ENCODE results near the gene NELFA. TPM values are rescaled to one million over a fixed set of nuclear protein-coding genes. Genes with fewer than 3 reads are reported as not detected.
"Not testable (repeated sequence)": the region's sequence is repeated elsewhere in the genome, so short reads cannot be mapped to it uniquely, and the experiment has no call there.

Gene NELFA
- total RNA-seq, 6 donors from 2014 or later: 16.7 to 43.0 (median 27.3) TPM

GRCh38 chr4:2006367-2006766 lies 2.4 kb downstream of the NELFA start:
- Histone ChIP-seq H3K9me3 (no peaks in the 10 kb centered on the region), H3K4me1 (peaks cover 15 to 32% (median 22%) of the 10 kb centered on the region in 4 donors), H3K36me3 (peaks cover 0 to 18% (median 5%) of the 10 kb centered on the region in 4 donors), H3K27ac (no peak overlapping the region), H3K4me3 (no peak overlapping the region), H3K27me3 (no peaks in the 10 kb centered on the region)
- WGBS, 2 donors: 93 to 94% methylated on average over 7 of the region's 7 CpGs
- TF ChIP-seq POLR2AphosphoS5 (IDR thresholded peaks at IDR 0.05) (no peak), POLR2A (IDR thresholded peaks at IDR 0.05) (no peak), CTCF (IDR thresholded peaks at IDR 0.05) (no peak), EP300 (IDR thresholded peaks at IDR 0.05) (no peak)
- no peak for DNase-seq
- ATAC-seq (ENCODE audit: low FRiP score in 2 of 2): no peak

GRCh38 chr4:2003361-2003760 lies 5.4 kb downstream of the NELFA start:
- 94 to 100% methylated on average over 2 of the region's 2 CpGs for WGBS, 2 donors
- peaks cover 8 to 22% (median 13%) of the 10 kb centered on the region in 4 donors for H3K4me1 ChIP-seq
- not testable (repeated sequence) for ATAC-seq (ENCODE audit: low FRiP score in 2 of 2); DNase-seq; H3K9me3 ChIP-seq; H3K4me3 ChIP-seq; H3K27me3 ChIP-seq; H3K27ac ChIP-seq
- peaks cover 0 to 18% (median 5%) of the 10 kb centered on the region in 4 donors for H3K36me3 ChIP-seq

GRCh38 chr4:1999308-1999707 lies 9.5 kb downstream of the NELFA start:
- not testable (repeated sequence) for H3K4me3 ChIP-seq; H3K9me3 ChIP-seq; ATAC-seq (ENCODE audit: low FRiP score in 2 of 2); H3K27ac ChIP-seq; H3K4me1 ChIP-seq; H3K27me3 ChIP-seq; DNase-seq
- peaks cover 0 to 13% (median 5%) of the 10 kb centered on the region in 4 donors for H3K36me3 ChIP-seq
- 92 to 98% methylated on average over 4 of the region's 4 CpGs for WGBS, 2 donors

GRCh38 chr4:1998296-1998695 lies 10.5 kb downstream of the NELFA start:
- no peak for DNase-seq
- TF ChIP-seq CTCF (IDR thresholded peaks at IDR 0.05) (no peak), EP300 (IDR thresholded peaks at IDR 0.05) (no peak), POLR2AphosphoS5 (IDR thresholded peaks at IDR 0.05) (no peak), POLR2A (IDR thresholded peaks at IDR 0.05) (no peak)
- ATAC-seq (ENCODE audit: low FRiP score in 2 of 2): no peak
- H3K36me3 ChIP-seq: peaks cover 0 to 3% (median 2%) of the 10 kb centered on the region in 4 donors
- H3K9me3 ChIP-seq: peaks cover 0 to 6% (median 3%) of the 10 kb centered on the region in 4 donors
- no peaks in the 10 kb centered on the region for H3K27me3 ChIP-seq
- H3K4me3 ChIP-seq: no peak overlapping the region
- 93 to 94% methylated on average over 7 of the region's 7 CpGs for WGBS, 2 donors
- no peaks in the 10 kb centered on the region for H3K4me1 ChIP-seq
- no peak overlapping the region for H3K27ac ChIP-seq

GRCh38 chr4:1997712-1998111 lies 11.1 kb downstream of the NELFA start:
- no peak overlapping the region for H3K27ac ChIP-seq
- 93 to 97% methylated on average over 4 of the region's 4 CpGs for WGBS, 2 donors

More at GRCh38 chr4:1997712-1998111, 11.1 kb downstream of the NELFA start:
- no peak for TF ChIP-seq EP300 (IDR thresholded peaks at IDR 0.05)
- TF ChIP-seq POLR2A (IDR thresholded peaks at IDR 0.05): no peak
- no peak for TF ChIP-seq POLR2AphosphoS5 (IDR thresholded peaks at IDR 0.05)
- no peak for TF ChIP-seq CTCF (IDR thresholded peaks at IDR 0.05)
- Histone ChIP-seq H3K9me3 (peaks cover 0 to 6% (median 3%) of the 10 kb centered on the region in 4 donors), H3K4me1 (no peaks in the 10 kb centered on the region), H3K4me3 (no peak overlapping the region), H3K36me3 (no peaks in the 10 kb centered on the region), H3K27me3 (no peaks in the 10 kb centered on the region)
- DNase-seq: no peak
- ATAC-seq (ENCODE audit: low FRiP score in 2 of 2): no peak
